Epidermal melanocyte (primary cell): Measurements from ENCODE around the gene YEATS2.
"Not testable (repeated sequence)": the region's sequence is repeated elsewhere in the genome, so short reads cannot be mapped to it uniquely, and the experiment has no call there.

Source experiments
- DNase-seq: peaks from one replicate; pipeline ENCODE4 v3.0.0; 2011; ENCODE audit warnings: low spot score; ENCODE audit not compliant: insufficient read length

YEATS2 gene

GRCh38 chr3:183697610-183698317 lies at the start of gene YEATS2:
Gene YEATS2 (plus strand): TSS chr3:183697797. CDS start chr3:183715163, 17,366 bp downstream.
- DNase-seq = peak; percentile 88

GRCh38 chr3:183650554-183650953 lies 47.0 kb upstream of the YEATS2 start:
- no peak for DNase-seq

GRCh38 chr3:183653209-183654064 lies 44.2 kb upstream of the YEATS2 start:
- DNase-seq = no peak

GRCh38 chr3:183654727-183655126 lies 42.9 kb upstream of the YEATS2 start:
- DNase-seq = no peak

GRCh38 chr3:183662099-183662498 lies 35.5 kb upstream of the YEATS2 start:
- no peak for DNase-seq

- peak; percentile 44 for DNase-seq
Observed at GRCh38 chr3:183664913-183665381, 32.6 kb upstream of the YEATS2 start.

- DNase-seq = no peak
Observed at GRCh38 chr3:183680061-183680460, 17.5 kb upstream of the YEATS2 start.

- no peak for DNase-seq
Observed at GRCh38 chr3:183687705-183688104, 9.9 kb upstream of the YEATS2 start.

GRCh38 chr3:183688874-183689273 lies 8.7 kb upstream of the YEATS2 start:
- no peak for DNase-seq

- not testable (repeated sequence) for DNase-seq
Observed at GRCh38 chr3:183689621-183690020, 8.0 kb upstream of the YEATS2 start.

GRCh38 chr3:183690402-183690995 lies 7.1 kb upstream of the YEATS2 start:
- DNase-seq = no peak

- no peak for DNase-seq
Observed at GRCh38 chr3:183692436-183692835, 5.2 kb upstream of the YEATS2 start.

GRCh38 chr3:183695569-183696364 lies 1.8 kb upstream of the YEATS2 start:
- DNase-seq = no peak

- no peak for DNase-seq
Observed at GRCh38 chr3:183697123-183697609, 431 bp upstream of the YEATS2 start.

GRCh38 chr3:183698318-183698751 lies 738 bp downstream of the YEATS2 start:
- DNase-seq = peak; percentile 46

- DNase-seq = no peak
Observed at GRCh38 chr3:183698756-183699155, 1.2 kb downstream of the YEATS2 start.

- no peak for DNase-seq
Observed at GRCh38 chr3:183699238-183699947, 1.8 kb downstream of the YEATS2 start.

GRCh38 chr3:183701744-183702143 lies 4.1 kb downstream of the YEATS2 start:
- DNase-seq = no peak

GRCh38 chr3:183703892-183704291 lies 6.3 kb downstream of the YEATS2 start:
- DNase-seq = not testable (repeated sequence)

- no peak for DNase-seq
Observed at GRCh38 chr3:183710231-183710630, 12.6 kb downstream of the YEATS2 start.
